DOHH2 (cell line): ENCODE data around the gene CAMK2D.

ENCODE experiments used
- CTCF ChIP-seq: fragments of 200-600 bp; sonication (generic); IDR thresholded peaks from one replicate; pipeline ENCODE4 v1.5.1; 2014; ENCODE audit warnings: antibody characterized with exemption, mild to moderate bottlenecking, low read depth, low read length; ENCODE audit not compliant: poor library complexity, severe bottlenecking
- EZH2phosphoT487 ChIP-seq: fragments of 200-600 bp; sonication (generic); IDR thresholded peaks from 2 replicates; pipeline ENCODE4 v1.6.1; 2017; ENCODE audit warnings: borderline replicate concordance, mild to moderate bottlenecking, antibody characterized with exemption, low read length, moderate library complexity, mixed read lengths

DNA sequence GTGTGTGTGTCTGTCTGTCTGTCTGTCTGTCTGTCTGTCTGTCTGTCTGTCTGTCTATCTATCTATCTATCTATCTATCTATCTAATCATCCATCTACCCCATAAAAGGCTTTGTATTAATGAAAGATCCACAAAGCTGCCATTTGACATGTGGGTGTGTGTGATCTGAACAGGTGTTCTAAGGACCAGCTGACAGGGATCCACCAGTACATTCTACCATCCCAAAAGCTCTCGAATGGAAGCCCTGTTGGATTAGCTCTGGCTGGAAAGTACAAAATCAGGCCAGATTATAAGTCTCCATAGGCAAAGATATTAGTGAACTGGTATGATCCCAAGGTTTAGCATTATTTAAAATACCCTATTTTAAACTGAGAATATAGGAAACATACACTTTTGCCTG lies 299.3 kb downstream of the CAMK2D start:
- no peak for TF ChIP-seq EZH2phosphoT487
- TF ChIP-seq CTCF = no peak
